GM18861 (cell line): ENCODE data around the gene TERF2IP.
A peak's percentile ranks its signal among the peaks of the same experiment; 100 is the strongest.

ENCODE experiments used
- ATAC-seq: cut with Tn5 transposase; IDR thresholded peaks from one replicate; pipeline ENCODE4 v1.9.1; 2021; ENCODE audit not compliant: unreplicated experiment

TERF2IP gene

DNA sequence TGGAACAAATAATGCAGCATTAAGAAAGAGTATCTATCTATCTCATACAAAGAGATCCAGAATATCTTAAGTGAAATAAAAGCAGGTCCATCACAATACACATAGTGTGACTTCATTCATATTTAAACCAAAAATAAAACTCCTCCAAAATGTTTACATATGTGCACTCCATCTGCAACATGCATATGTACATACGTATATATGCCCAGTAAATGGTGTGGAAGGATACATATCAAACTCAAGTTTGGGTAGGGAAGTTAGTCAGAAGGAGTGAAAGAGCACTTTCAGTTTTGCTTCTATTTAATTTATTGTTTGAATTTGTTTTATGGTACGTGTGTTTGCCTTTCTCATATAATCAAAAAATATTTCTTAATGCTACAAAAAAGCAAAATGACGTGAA is 12.5 kb upstream of the TERF2IP start:
- ATAC-seq: no peak

DNA sequence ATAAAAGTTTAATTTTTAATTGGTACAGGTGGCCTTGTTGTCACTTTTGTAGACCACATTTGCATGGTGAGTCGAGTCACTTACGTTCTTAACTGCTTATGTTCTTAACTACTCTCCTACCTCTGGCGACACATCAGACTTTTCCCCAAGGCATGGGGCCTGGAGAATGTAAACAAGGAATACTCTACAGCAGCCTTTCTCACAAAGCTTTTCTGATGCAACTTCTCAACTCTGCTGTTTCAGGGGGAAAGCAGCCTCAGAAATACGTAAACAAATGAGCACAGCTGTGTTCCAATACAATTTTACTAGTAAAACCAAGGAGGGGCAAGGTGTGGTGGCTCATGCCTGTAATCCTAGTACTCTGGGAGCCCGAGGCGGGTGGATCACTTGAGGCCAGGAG is 7.0 kb upstream of the TERF2IP start:
- no peak for ATAC-seq

DNA sequence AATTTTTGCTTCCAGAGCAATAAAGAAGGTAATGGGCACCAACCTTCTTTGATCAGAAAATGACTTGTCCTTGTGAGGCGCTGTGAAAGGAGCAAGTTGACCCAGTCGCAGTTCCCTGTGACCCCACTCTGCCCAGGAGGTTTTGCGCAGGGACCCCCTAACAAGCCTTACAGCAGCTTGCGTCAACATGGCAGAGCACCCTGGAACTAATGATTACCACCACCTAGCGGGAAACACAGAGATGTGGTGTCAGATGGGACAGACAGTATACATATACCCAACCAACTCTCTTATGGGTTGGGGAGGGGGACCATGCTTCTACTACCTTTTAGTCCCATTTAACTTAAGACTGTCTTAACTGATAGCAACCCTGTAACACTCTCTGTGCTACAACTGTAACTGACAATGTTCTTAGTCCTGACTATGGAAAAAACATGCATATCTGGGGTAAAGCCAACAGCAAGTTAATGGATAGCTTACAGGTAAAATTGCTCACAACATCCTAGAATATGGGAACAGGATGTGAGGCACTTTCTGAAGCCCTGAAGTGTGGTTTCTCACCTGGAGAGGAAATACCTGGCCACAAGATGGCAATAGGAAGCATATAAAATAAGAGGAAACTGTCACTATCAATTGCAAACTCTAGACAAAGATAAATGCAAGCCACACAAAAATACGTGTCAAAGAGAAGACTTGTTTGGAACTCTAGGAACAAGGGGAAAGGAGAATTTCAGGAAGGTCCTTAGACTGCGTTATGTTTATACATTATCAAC is 3.1 kb upstream of the TERF2IP start:
- ATAC-seq: no peak

DNA sequence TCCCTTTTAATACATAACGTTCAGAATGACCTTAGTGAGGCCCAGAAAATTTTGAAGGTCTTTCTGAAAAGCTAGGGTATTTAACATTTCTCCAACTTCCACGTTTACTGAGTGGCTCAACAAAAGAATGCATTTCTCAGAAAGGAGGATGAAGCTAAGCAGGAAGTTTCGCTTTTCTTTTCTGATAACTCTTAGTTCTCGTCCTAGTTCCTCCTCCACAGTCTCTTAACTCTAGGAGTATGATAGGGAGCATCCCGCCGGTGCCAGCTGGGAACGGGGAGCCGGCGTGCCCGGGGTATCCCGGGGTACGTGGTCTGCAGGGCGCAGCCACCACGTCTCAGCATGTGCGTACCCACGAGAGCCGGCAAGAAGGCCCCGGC is 471 bp upstream of the TERF2IP start:
- peak; percentile 20 for ATAC-seq

DNA sequence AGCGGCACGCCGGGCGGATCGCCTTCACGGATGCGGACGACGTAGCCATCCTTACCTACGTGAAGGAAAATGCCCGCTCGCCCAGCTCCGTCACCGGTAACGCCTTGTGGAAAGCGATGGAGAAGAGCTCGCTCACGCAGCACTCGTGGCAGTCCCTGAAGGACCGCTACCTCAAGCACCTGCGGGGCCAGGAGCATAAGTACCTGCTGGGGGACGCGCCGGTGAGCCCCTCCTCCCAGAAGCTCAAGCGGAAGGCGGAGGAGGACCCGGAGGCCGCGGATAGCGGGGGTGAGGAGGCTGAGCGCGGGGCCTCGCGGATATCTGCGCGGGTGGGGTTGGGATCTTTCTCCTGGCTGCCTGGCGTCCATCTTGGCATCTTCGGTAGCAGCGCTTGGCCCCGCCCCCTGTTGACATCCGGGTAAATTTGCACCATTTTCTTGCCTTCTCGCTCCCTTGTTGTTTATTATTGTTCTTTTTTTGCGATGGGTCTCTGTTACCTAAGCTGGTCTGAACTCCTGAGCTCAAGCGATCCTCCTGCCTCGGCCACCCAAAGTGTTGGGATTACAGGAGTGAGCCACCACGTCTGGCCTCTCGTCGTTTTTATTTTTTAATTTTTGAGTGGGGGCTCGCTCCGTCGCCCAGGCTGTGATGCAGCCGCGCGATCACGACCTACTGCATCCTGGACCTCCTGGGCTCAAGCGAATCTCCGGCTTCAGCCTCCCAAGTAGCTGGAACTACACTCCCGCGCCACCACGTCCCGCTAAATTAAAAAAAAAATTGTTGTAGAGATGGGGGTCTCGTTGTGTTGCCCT is 898 bp downstream of the TERF2IP start:
- peak; percentile 21 for ATAC-seq

DNA sequence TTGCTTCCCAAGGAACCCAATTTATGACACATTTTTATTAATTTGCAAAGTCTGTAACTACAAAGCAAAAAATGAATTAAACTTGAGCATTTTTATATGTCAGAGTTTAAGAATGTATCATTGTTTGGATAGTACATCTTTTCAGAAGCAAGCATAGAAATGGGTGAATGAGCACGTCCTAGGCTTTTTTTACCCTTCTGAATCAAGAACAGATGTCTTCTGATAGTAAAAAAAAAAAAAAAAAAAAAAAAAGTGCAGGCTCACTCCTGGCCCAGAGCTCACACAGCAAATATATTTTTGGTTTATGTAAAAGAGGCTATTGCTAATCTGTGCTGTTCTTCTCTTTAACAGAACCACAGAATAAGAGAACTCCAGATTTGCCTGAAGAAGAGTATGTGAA is 6.3 kb downstream of the TERF2IP start:
- no peak for ATAC-seq

DNA sequence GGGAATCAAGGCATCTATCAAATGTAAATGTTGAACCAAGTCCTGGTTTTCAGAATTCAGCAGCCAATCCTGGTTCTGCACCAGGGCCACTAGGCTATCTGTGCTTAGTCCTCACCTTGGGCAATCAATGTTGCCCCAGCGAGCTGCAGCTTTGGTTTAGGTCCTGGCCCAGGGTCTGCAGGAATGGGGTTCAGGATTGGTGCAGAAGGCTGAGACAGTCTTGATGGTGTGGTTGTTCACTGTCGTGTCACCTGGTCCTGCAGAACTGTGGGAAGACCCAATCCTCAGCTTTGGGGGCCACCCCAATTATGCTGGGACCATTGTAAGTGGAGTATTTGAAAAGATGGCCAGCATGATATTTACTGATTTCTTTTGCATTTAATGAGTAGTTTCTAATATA is 10.6 kb downstream of the TERF2IP start:
- ATAC-seq: no peak

DNA sequence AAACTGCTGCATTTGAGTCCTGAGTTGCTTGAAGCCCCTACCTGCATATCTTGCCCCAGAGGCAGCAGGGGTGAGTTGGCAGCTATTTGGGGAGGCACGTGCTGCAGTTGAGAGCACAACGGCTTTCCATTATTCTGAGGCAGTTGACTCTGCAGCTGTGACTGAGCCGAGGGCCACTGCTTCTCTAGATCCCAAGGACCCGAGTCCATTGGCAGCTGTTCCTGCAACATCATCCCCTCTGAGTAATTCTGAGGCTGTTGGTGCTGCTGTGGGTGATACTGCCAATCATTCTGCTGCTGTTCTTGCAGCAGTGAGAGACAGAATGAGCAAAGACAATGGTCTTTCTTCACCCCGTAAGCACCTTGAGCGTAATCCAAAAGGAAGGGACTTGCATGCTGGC is 12.7 kb downstream of the TERF2IP start:
- ATAC-seq: no peak

DNA sequence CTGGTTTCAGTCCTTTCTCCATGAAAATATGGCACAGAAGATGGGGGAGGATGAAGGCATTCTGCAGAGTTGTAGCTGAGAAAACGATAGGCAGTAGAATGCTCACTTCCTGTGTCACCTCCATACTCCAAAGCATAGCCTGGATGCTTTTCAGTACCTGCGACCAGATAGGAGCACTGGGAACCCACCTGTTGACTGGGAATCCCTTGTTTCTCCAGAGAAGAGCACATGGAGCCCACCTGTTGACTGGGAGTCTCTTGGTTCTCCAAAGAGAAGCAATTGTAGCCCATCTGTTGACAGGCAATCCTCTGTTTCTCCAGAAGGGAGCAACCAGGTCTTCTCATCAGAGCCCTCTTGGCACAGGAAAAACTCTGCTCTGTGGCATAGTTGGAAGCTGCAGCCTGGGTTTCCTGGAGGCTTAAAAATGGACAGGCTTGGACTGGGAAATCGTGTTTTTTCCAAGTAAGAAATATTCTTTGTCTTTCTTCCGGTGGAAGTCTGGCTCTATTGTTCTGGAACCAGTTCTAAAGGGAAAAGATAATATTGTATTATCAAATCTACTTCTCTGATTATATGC is 13.2 kb downstream of the TERF2IP start:
- no peak for ATAC-seq

DNA sequence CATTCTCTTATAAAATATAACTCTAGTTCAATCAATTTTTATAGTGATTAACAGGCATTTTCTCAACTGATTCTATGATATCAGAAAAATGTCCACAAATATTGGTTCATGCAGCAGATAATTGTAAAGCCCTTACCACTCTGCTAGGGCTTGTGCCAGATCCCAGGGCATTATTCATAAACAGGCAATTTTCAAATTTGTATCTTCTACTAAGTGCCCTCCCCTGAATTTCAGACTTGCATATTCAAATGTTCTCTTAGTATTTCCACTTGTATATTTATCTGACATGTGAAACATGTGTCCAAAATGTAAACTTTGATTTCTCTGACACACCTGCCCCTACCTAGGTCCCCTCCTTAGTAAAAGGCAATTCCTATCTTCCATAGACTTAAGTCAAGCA is 19.9 kb downstream of the TERF2IP start:
- ATAC-seq: no peak

DNA sequence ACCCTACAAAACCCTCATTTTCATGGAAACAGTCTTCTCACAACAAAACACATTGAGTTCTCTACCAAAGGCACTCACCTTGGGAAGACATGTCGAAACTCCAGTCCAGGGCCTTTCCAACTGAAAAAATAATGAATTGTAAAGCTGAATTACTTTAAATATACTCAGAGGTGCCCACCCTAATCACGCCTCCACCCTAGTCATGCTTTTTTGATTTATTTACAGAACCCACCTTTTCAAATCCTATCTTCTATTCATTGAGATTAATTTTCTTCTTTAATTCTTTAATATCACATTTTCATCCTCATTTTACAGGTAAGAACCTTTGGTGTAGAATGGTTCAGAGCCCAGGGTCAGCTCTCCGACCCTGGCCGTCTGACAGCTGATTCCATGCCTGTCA is 29.3 kb downstream of the TERF2IP start, which contains the start of gene CPHXL2:
Gene CPHXL2, minus strand, starts transcription at position 101 of the 400 bp plus-strand sequence. Its CDS starts 10 bp downstream, at position 91.
- no peak for ATAC-seq

DNA sequence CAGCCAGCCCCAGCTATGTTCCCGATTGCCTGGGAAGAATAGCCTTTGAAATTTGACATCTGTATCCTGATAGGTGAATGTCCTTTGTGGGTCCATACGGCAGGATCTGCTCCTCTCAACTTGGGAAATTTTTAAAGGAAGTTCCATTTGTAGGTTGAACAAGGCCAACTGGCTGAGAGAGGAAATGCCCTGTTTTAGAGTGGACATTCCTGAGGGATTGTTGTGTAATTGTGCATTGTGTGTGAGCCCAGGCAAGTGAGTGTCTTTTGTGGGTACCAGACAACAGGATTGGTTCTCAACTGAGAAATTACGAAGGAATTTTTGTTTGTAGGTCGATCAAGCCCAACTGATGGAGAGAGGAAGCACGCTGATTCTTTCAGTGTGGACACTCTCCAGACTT is 31.8 kb downstream of the TERF2IP start:
- no peak for ATAC-seq

DNA sequence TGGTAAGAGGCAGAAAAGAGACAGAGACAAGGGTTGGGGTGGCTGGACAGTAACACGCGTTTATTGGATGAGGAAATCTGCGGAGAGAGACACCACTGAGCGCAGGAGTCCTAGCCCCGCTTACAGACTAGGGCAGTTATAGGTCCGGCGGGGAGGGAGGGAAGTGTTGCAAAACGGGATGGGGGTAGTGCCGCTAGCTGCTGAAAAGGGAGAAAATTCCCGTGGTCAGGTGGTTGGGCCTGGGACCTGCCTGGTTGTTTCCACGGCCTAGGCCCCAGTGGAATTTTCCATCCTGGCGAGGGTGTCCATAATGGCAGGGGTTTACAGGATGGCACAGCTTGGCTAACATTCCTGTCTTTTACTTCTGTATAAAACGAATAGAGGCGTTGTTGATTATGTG is 34.7 kb downstream of the TERF2IP start:
- no peak for ATAC-seq

DNA sequence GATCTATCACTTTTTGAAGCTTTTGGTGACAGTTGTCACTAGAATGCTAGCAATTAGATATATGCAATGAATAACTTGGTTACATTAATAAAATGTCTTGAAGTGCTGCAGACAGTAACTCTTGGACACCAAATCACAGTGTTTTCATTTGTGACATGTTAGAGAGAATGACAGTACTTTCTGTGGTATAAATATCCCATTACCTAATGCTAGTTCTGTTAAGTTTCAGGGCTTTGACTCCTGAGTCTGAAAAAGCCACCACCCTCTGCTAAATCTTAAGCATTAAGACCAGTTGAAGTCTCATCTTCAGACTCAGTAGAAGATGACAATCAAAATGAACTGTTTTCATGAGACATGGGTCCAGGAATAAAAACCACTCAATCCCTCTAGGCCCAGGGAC is 39.8 kb downstream of the TERF2IP start:
- ATAC-seq: no peak

DNA sequence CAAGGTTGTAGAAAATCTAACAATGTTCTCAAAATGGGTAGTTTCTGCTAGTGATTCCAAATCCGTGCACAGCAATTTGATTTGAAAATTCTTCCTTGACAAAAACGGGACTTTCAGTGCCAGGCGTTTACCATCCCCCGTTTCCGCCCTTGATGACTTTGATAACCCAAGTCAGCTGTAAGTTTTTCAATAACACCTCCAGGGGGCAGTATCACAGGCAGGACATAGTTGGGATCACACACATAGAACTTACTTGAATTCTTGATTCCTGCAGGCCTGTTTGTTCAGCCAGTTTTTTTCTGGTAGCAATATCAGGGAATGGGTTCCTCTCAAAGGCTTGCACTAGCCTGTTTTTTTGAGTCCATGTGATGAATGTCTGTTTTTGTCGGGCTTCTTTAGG is 48.1 kb downstream of the TERF2IP start:
- no peak for ATAC-seq

DNA sequence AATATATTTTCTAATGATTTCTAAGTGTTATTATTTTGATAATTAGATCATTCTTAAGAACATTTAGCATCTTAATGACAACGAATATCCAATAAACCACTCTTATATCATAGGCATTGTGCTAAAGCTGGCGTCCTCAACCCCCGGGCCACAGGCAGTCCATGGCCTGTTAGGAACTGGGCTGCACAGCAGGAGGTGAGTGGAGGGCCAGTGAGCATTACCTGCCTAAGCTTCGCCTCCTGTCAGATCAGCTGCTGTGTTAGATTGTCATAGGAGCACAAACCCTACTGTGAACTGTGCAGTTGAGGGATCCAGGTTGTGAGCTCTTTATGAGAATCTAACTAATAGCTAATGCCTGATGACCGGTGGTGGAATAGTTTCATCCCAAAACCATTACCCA is 50.0 kb downstream of the TERF2IP start:
- no peak for ATAC-seq

DNA sequence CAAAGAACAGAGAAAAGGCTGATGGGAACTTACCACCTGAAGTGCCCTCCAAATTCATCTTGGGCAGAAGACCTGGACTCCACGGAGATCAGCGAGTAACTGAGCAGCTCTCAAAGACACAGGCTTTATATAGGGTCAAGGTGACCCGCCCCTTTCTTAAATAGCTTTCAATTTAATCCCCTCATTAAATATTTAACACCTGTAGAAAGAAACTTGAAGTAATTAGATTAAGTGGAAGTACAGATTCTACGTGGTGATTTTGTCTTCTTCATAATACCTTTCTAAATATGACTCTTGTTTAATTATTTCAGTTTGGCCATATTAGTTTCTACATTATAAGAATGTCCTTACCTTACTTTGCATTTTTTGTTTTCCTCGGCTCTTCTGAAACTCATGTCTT is 53.8 kb downstream of the TERF2IP start, which contains the start of gene DUXB:
Gene DUXB, minus strand, starts transcription at position 101 of the 400 bp plus-strand sequence. Its CDS starts 43 bp downstream, at position 58.
- no peak for ATAC-seq

DNA sequence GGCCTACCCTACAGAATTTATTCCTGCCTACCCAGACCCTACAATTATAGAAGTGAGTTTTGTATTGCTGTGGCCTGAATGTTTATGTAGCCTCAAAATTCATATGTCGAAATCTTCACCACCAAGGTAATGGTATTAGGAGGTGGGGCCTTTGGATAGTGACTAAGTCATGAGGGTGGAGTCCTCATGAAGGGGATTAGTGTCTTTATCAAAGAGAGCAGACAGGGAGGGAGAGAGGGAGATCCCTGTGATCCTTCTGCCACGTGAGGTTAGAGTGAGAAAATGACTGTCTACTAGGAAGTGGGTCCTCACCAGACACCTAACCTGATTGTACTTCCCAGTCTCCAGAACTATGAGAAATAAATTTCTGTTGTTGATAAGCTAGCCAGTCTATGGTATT is 54.7 kb downstream of the TERF2IP start:
- ATAC-seq: no peak

DNA sequence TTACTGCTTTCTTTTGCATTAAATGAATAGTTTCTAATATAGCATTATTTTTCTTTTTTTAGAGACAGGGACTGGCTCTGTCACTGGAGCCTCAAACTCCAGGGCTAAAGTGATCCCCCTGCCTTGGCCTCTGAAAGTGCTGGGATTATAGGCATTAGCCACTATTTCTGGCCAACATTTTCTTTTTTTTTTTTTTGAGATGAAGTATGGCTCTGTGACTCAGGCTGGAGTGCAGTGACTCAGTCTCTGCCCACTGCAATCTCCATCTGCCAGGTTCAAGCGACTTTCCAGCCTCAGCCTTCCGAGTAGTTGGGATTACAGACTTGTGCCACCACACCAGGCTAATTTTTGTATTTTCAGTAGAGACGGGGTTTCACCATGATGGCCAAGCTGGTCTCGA is 55.7 kb downstream of the TERF2IP start:
- ATAC-seq: no peak
